D721Med (cell line): Measurements from ENCODE around the gene KL.

Experiments used
- DNase-seq: peaks from one replicate; pipeline ENCODE4 v3.0.0; 2011; ENCODE audit warnings: low spot score; ENCODE audit not compliant: insufficient read length
- FAIRE-seq: peaks from 2 replicates; lab custom pipeline; 2011; peaks lifted over from hg19 to GRCh38; lab: Jason Lieb, UNC
- CTCF ChIP-seq: IDR thresholded peaks from 2 replicates; pipeline ENCODE4 v1.5.1; 2012; ENCODE audit warnings: mild to moderate bottlenecking, control low read depth; ENCODE audit not compliant: insufficient read depth; ENCODE audit errors: missing control alignments

Gene KL

GRCh38 chr13:32988608-32989289 lies 27.5 kb upstream of the KL start:
- no peak for FAIRE-seq
- TF ChIP-seq CTCF: no peak
- DNase-seq: no peak

GRCh38 chr13:32989290-32989667 lies 26.9 kb upstream of the KL start:
- TF ChIP-seq CTCF: no peak
- FAIRE-seq (no peak), DNase-seq (no peak)

GRCh38 chr13:32989942-32990341 lies 26.3 kb upstream of the KL start:
- TF ChIP-seq CTCF: no peak
- FAIRE-seq (no peak), DNase-seq (no peak)

- TF ChIP-seq CTCF: no peak
- DNase-seq: no peak
- no peak for FAIRE-seq
Measured at GRCh38 chr13:32993145-32993544, 23.1 kb upstream of the KL start.

- no peak for FAIRE-seq
- no peak for TF ChIP-seq CTCF
- DNase-seq: no peak
Measured at GRCh38 chr13:32997399-32997798, 18.8 kb upstream of the KL start.

- TF ChIP-seq CTCF: no peak
- DNase-seq (no peak), FAIRE-seq (no peak)
Measured at GRCh38 chr13:32998966-32999365, 17.3 kb upstream of the KL start.

- DNase-seq (no peak), FAIRE-seq (no peak)
- no peak for TF ChIP-seq CTCF
Measured at GRCh38 chr13:33000365-33000764, 15.9 kb upstream of the KL start.
